HK-2 (cell line): ENCODE data around the gene MBD2.
"Not testable (repeated sequence)": the region's sequence is repeated elsewhere in the genome, so short reads cannot be mapped to it uniquely, and the experiment has no call there.

ENCODE experiments used
- DNase-seq: peaks from one replicate; pipeline ENCODE4 v3.0.0-alpha.2; 2018; ENCODE audit not compliant: unreplicated experiment

Gene MBD2

DNA sequence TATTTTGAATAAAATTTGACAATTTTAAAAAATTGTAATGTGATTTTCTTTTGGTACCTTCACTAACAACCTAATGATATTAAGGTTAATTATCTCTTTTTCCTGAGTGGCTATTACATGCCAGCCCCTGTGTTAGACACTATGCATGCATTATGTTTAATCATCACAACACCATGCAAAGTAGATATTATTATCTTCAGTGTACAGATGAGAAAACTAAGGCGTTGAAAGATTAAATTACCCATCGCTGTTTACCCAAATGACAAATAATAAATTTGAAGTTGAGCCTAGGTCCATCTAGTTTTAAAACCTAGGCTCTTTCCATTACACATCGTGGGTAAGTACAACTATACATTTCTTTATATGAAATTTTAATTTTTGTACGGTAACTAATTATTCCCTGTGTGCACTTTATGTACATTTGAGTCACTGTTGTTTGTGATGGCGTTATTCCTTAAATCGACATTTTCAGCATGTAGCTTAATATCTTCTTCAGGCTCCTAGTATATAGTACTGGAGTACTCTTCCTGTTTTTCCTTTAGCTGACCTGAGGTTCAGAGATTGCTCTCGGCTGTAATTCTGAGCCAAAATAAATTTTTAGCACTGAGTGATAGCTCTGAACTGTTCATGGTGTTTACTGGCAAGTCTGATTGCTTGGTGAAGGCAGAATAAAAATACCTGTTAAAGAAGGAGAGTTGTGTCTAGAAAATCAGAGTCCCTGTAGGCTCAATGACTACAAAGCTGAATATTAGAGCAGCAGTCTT, 13.9 kb upstream of the MBD2 start:
- DNase-seq, result no peak

- DNase-seq, result no peak
Observed at GRCh38 chr18:54235871-54236270, 11.4 kb upstream of the MBD2 start.

DNA sequence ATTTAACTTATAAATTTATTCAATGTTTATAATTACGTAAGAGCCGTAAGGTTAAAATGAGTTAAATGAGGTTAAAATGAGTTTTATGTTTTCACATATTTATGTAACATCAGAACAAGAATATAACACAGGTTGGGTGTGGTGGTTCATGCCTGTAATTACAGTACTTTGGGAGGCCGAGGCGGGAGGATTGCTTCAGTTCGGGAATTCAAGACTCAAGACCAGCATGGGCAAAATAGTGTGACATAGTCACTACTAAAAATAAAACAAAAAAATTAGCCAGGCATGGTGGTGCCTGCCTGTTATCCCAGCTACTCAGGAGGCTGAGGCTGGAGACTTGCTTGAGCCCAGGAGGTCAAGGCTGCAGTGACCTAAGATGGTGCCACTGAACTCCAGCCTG, 9.3 kb upstream of the MBD2 start:
- no peak for DNase-seq

GRCh38 chr18:54233228-54233625, 8.8 kb upstream of the MBD2 start:
- no peak for DNase-seq

GRCh38 chr18:54232485-54233227, 8.2 kb upstream of the MBD2 start:
- no peak for DNase-seq

DNA sequence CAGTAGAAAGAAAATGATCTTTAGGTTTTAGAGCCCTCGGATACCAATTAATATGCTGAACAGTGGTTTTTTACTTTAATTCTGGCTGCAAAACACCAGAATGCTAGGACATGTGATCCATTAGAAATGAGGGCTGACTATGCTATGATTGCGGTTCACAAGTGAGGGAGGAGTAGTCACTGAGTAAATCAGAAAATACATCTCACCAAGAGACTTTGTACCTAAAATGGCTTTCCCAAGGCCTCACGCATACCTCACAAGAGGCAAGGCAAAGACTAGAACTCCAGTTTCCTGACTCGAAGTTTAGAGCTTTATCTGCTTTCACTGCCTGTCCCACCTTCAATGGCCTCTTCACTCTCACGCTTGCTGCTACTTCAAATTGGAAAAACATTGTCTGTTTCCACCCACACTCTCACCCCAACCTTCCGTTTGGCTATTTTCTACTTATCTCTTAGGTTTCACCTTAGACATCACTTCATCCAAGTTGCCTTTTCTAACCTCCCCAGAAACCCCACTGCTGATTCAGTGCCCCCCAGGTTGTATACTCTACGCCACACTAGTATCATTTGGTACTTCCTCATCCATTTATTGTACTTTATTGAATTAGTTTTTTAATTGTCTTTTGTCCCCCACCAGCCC, 5.1 kb upstream of the MBD2 start:
- no peak for DNase-seq

DNA sequence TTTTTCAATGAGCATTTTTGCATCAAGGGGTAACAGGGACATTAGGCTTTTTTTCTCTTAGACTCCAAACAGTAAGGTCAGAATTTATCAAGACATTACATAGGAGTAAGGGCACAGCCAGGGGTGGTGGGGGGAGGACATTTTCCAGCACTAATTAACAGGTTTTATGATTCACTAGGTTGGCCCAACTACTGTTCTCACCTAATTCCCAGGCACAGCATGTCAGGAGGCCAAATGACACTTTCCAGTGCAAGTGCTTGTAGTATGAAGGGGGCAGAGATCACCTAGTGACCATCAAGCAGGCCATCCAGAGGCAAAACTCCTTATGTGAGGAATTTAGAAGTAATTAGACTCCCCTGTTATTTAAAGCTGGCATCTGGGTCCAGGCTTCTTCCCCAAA, 3.9 kb upstream of the MBD2 start:
- no peak for DNase-seq

GRCh38 chr18:54223568-54224241, 764 bp downstream of the MBD2 start:
- peak; percentile 30 for DNase-seq

GRCh38 chr18:54222922-54223567, 1.4 kb downstream of the MBD2 start:
- no peak for DNase-seq

- no peak for DNase-seq
Observed at GRCh38 chr18:54220406-54220805, 4.1 kb downstream of the MBD2 start.

GRCh38 chr18:54218803-54219202, 5.7 kb downstream of the MBD2 start:
- not testable (repeated sequence) for DNase-seq

DNA sequence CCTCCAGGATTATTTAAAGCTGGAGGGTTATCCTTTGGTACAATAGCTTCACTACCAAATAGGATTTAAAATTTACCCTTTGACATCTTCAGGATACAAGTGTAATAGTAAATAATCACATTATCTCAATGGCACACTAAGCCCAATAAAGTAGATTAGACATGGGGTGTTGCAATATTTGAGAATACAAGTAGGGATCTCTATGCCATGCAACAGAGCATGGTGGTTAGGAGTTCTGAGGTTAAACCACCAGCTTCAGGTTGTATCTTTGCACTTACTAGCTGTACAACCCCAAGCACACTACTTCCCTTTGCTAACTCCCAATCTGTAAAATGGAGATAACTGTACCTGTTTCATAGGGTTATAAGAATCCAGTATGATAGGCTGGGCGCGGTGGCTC, 6.2 kb downstream of the MBD2 start:
- no peak for DNase-seq

DNA sequence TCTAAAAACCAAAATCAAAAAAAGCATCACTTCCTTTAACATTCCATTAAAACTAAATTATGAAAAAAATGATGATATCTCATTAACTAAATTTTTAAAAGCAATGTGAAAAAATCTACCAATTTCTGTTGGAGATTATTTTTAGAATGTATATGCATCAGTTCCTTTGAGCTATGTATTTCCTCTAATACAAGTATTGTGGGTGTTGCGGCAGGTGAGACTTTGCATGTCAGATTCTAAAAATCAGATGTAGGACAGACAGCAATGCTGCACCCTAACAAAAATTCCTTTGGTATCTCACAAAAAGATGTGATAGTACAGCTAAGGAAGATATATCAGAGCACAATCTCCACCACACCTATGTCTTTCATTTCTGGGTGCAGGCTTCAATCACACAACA, 6.8 kb downstream of the MBD2 start:
- no peak for DNase-seq

- no peak for DNase-seq
Observed at GRCh38 chr18:54215069-54215468, 9.4 kb downstream of the MBD2 start.

DNA sequence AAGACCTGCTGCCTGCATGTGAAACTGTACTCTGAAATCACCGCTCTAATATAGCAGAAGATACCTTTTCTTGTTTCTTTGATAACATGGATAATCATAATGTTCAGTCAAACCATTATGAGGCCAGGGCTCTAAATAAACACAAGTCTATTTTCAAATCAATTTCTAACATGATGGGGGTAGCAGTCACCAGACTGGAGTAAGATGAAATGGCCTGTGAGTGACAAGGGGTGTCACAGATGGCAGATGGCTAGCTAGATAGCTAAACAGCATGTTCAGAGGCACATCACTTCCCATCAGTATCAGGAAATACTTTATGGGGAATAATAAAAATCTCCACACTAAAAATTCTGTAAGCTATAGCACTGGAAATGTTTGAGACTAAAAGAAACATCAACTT, 14.0 kb downstream of the MBD2 start:
- DNase-seq, result no peak

GRCh38 chr18:54209471-54210180, 14.8 kb downstream of the MBD2 start:
- no peak for DNase-seq

DNA sequence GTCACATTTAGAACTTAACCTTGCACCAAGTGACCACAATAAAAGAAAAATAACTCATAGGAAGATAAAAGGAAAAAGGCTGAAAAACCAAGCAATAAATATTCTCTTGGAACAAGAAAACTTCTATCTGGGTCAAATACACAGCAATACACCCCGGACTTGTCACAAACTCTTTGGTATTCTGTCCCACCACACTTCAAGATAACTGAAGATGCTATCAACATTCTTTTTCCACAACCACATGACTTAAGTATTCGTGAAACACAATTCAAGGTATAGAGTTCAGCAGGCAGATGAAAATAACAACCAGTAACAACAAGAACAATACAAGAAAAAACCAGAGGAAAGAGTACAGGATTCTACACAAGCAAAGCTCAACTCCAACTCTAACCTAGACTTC, 18.0 kb downstream of the MBD2 start:
- DNase-seq, result no peak

DNA sequence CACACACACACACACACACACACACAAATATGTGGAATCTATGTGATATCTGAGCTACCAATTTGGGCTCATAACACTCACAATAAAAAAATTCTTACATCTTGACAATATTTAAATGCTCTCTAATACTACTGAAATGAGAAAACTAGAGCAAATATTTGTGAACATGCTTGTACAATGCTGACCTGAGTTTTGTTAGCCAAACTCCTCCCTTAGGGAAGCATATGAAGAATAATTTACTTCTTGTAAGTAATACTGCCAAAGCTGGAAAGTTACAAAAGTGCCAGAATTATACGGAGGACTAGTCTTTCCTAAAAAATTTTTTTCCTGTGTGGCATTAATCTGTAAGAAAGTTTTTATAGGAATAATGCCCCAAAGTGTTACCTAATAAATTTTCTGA, 18.5 kb downstream of the MBD2 start:
- no peak for DNase-seq

- DNase-seq, result not testable (repeated sequence)
Observed at GRCh38 chr18:54205448-54205847, 19.0 kb downstream of the MBD2 start.

DNA sequence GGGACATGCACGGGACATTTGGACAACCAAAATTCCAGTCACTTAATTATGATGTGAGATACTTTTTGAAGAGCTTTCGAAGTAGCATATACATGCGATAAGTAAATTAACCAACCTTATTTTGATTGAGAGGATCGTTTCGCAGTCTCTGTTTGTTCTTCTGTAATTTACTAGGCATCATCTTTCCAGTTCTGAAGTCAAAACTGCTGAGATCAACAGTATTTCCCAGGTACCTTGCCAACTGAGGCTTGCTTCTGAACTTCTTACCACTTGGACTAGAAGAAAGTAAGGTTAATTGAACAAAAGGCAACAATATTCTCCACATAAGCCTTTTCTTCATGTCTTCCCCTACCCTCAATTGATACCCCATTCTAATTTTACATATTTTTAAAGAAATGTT, 19.6 kb downstream of the MBD2 start:
- DNase-seq, result no peak

- no peak for DNase-seq
Observed at GRCh38 chr18:54203914-54204313, 20.6 kb downstream of the MBD2 start.
